ENCODE measurements around the gene FADS2.

- TF ChIP-seq POLR2A (IDR thresholded peaks at IDR 0.05) (no peak), CTCF (IDR thresholded peaks at IDR 0.05 in 4 of 5, conservative IDR thresholded peaks at IDR 0.05 in 1 of 5) (no peak)
These were observed 45.3 kb upstream of the FADS2 start for GRCh38 chr11:61782841-61783240.

Data from gastrocnemius medialis (tissue), 4 donors.